KBM-7 (cell line): ENCODE measurements around the gene S100G.
"Not testable (repeated sequence)": the region's sequence is repeated elsewhere in the genome, so short reads cannot be mapped to it uniquely, and the experiment has no call there.

Experiments used
- DNase-seq: peaks from one replicate; pipeline ENCODE4 v3.0.0-alpha.2; 2015
- in situ Hi-C: fragments of 300-500 bp; cut with MboI; formaldehyde crosslinking; loops from 2 replicates; pipeline ENCODE4 v1.14.3; 2020; ENCODE audit warnings: low sequenced_read_pairs, low pct_unique_long_range_greater_than_20kb, mixed read lengths

Gene S100G, protein sequence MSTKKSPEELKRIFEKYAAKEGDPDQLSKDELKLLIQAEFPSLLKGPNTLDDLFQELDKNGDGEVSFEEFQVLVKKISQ

GRCh38 chrX:16649858-16650257, at the start of gene S100G:
TSS of gene S100G (plus strand) at chrX:16650158. CDS start at chrX:16651007, 849 bp downstream.
- no peak for DNase-seq
- in situ Hi-C loops: no loop called here

DNA sequence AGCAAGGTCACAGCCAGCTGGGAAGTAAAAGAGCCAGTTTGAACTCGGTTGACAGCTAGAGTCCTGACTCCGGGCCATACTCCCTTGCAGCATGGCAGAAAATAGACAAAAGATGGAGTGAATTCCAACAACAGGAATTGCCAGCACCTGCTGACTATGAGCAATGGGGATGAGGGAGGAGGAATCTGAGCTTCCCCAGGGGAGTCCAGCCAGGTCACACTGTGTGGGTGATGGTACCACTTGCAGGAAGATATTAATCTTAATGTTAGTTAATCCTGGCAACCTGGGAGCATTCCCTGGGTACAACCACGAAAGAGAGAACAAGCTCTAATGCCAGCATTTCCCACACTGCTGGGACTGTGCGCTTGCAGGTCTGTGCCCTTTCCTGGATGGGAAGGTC, 48.1 kb upstream of the S100G start:
- in situ Hi-C loops: no loop called here
- DNase-seq: no peak

- DNase-seq, in situ Hi-C loops: not testable (repeated sequence)
These were observed 46.7 kb upstream of the S100G start for GRCh38 chrX:16603235-16603634.

- peak; percentile 21 for DNase-seq
- in situ Hi-C loops: no loop called here
These were observed 46.1 kb upstream of the S100G start for GRCh38 chrX:16603822-16604221.

GRCh38 chrX:16604337-16604736, 45.6 kb upstream of the S100G start:
- in situ Hi-C loops: no loop called here
- DNase-seq: no peak

GRCh38 chrX:16606142-16606720, 43.7 kb upstream of the S100G start:
- in situ Hi-C loops: no loop called here
- no peak for DNase-seq

DNA sequence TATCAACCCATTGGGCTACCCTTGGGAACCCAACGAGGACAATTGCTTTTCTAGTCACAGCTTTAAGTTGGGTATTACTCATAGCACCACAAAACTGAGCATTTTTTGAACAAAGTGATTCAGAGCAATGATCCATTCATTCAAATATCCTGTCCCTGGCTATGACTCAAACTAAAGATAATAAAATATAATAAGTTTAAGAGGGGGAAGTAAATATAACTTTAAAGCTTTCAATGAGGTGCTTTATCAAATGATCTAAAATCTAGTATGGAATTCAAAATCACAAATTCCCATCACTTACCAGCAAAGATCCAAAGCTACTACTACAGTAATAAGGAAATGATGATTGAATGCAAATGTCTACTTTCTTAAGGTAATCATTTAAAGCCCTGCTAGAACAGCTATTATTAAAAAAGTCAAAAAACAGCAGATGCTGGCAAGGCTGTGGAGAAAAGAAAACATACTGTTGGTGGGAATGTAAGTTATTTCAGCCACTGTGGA, 39.8 kb upstream of the S100G start:
- in situ Hi-C loops: no loop called here
- no peak for DNase-seq

- in situ Hi-C loops: not testable (repeated sequence)
These were observed 39.3 kb upstream of the S100G start for GRCh38 chrX:16610654-16611053.

DNA sequence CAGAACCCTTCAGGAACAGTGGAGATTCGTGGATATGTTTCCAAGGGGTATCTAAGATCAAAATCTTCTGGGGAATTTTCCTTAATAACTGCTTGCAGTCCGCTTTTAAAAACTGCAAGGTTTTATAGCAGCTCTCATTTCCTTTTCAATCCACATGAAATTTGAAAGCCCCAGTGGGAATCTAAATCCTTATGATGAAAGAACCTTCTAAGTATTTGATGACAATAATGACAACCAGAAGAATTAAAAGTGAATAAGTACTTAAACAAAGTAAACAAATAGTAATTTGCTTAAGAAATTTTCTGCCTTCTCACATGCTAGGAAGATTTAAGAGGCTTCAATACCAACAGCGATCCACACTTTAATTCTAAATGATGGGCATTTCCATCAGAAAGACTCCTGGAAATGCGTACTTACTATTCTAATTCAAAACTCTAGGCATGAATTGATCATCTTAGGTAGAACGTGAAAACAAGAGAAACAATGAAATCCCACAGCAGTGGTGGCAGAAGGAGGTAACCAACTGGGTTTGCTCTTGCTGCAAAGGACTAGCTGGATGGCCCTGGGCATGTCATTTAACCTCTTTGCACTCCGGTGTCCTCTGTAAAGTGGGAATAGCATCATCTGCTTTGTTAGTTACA, 37.6 kb upstream of the S100G start:
- DNase-seq: no peak
- in situ Hi-C loops: no loop called here

More at GRCh38 chrX:16610654-16611053, 39.3 kb upstream of the S100G start:
- not testable (repeated sequence) for DNase-seq

- in situ Hi-C loops: no loop called here
- no peak for DNase-seq
These were observed 32.6 kb upstream of the S100G start for GRCh38 chrX:16617382-16617781.

DNA sequence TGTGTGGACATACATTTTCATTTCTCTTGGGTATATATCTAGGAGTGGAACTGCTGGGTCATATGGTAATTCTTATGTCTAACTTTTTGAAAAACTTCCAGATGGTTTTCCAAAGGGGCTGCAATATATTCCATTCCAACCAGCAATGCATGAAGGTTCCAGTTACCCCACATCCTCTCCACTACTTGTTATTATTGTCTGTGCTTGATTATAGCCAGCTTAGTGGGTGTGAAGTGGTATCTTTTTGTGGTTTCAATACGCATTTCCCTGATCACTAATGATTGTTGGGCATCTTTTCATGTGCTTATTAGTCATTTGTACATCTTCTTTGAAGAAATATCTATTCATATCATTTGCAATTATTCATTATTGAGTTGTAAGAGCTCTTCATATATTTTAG, 31.5 kb upstream of the S100G start:
- in situ Hi-C loops: no loop called here

GRCh38 chrX:16619024-16619423, 30.9 kb upstream of the S100G start:
- in situ Hi-C loops: no loop called here

More for the DNA sequence above, 31.5 kb upstream of the S100G start:
- DNase-seq: no peak

GRCh38 chrX:16628511-16628910, 21.4 kb upstream of the S100G start:
- in situ Hi-C loops, DNase-seq: not testable (repeated sequence)

More at GRCh38 chrX:16619024-16619423, 30.9 kb upstream of the S100G start:
- no peak for DNase-seq

DNA sequence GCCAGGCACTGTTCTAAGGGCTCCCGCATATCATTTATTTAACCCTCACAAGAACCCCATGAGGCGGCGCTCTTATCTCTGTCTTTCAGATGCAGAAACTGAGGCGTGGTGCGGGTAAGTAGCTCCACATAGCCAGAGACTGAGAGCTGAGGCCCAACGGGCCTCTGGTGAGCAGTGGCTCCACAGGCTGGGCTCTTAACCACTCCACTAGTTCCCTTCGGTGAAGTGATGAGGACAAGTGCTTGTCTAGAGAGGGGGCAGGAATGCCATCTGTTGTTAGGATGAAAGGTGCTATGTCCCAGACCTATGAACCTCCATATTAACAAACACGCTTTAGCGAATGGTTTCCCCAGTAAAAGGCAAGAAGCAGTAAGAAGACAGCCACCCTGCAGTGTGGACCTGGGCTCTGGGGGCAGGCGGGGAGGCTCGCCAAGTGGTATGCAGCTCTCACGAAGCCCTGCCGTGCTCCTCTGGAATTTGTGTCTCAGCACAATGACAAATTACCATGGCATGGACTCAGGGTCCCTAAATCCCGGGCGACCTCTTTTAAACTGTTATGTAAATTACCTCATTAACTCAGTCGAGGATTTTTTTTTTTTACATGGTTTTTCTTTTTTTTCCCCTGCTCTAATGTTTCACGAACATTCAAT, 20.9 kb upstream of the S100G start:
- DNase-seq: no peak
- in situ Hi-C loops: no loop called here

GRCh38 chrX:16629909-16630308, 20.0 kb upstream of the S100G start:
- no peak for DNase-seq
- in situ Hi-C loops: no loop called here

DNA sequence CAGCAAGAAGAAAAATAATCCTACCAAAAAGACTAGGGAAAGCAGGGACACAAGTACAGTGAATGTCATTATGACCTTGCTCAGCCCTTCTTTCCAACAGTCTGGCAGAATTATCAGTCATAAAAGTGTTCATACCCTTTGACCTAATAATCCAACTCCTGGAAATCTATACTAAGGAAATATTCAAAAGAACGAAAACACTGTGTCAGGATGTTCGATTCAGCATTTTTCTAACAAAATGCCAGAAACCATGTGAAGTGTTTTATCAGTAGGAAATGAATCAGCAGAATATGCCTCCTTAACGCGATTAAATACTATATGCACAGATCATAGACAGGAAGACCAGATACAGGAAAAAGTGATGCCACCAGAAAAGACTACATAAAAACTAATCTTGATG, 16.2 kb upstream of the S100G start:
- no peak for DNase-seq
- in situ Hi-C loops: no loop called here

GRCh38 chrX:16635040-16635439, 14.9 kb upstream of the S100G start:
- in situ Hi-C loops: no loop called here
- no peak for DNase-seq

DNA sequence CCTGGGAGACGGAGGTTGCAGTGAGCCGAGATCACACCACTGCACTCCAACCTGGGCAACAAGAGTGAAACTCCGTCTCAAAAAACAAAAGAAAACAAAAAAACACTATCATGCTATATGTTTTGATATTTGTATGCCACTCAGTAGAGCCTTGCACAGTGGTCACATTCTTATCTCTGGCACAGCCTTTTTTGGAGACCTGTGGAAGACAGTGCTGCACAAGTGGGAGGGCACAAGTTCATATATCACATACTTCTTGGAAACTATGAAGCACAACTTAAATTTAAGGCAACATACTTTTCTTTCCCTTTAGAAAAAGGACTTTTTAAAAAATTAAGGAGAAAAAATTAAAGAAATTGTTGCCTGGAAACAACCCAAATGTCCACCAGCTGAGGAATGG, 14.4 kb upstream of the S100G start:
- no peak for DNase-seq
- in situ Hi-C loops: no loop called here

- in situ Hi-C loops: no loop called here
These were observed 11.4 kb upstream of the S100G start for GRCh38 chrX:16638533-16638932.

DNA sequence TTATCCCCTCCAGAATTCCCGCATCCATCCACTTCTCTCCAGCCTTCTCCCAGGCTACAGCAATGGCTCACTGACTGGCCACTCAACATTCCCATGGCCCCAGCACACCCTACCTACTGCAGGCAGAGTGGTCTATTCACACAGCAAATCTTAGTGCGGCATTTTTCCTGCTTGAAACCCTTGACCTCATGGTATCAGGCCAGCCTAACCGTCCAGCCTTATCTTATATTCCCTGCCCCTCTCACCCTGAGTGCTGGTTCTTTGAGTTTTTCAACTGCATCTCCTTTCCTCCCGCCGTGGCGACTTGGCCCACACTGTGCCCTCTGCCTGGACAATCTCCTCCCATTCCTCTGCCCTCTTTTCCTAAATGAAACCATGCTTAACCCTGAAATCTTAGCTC, 10.0 kb upstream of the S100G start:
- no peak for DNase-seq
- in situ Hi-C loops: no loop called here

More at GRCh38 chrX:16638533-16638932, 11.4 kb upstream of the S100G start:
- DNase-seq: no peak
